Osteocyte (in vitro differentiated cells): ENCODE results near the gene BLVRB. TPM values are rescaled to one million over a fixed set of nuclear protein-coding genes. Genes with fewer than 3 reads are reported as not detected.

Experiments used
- DNase-seq: peaks from one replicate; pipeline ENCODE4 v3.0.0; 2021; ENCODE audit warnings: mixed read lengths; ENCODE audit not compliant: unreplicated experiment; ENCODE audit errors: extremely low spot score
- H3K27ac Mint-ChIP-seq: one replicate; pipeline ENCODE4 v1.8.0; 2021; ENCODE audit warnings: mild to moderate bottlenecking, mixed read lengths; ENCODE audit not compliant: unreplicated experiment
- H3K27me3 Mint-ChIP-seq: one replicate; pipeline ENCODE4 v1.8.0; 2021; ENCODE audit warnings: mixed read lengths; ENCODE audit not compliant: unreplicated experiment
- H3K36me3 Mint-ChIP-seq: one replicate; pipeline ENCODE4 v1.8.0; 2021; ENCODE audit warnings: mixed read lengths; ENCODE audit not compliant: unreplicated experiment
- H3K4me1 Mint-ChIP-seq: one replicate; pipeline ENCODE4 v1.8.0; 2021; ENCODE audit warnings: mixed read lengths; ENCODE audit not compliant: unreplicated experiment
- H3K4me3 Mint-ChIP-seq: one replicate; pipeline ENCODE4 v1.8.0; 2021; ENCODE audit warnings: mild to moderate bottlenecking, moderate library complexity, mixed read lengths; ENCODE audit not compliant: unreplicated experiment
- H3K9me3 Mint-ChIP-seq: one replicate; pipeline ENCODE4 v1.8.0; 2021; ENCODE audit warnings: mixed read lengths; ENCODE audit not compliant: unreplicated experiment
- CTCF ChIP-seq: fragments of 200-600 bp; sonication (generic); IDR thresholded peaks from 2 replicates; pipeline ENCODE4 v1.5.0; 2021; ENCODE audit warnings: antibody characterized with exemption, mild to moderate bottlenecking, moderate library complexity
- total RNA-seq: library from RNA; stranded (reverse); gene quantifications from 2 replicates; pipeline ENCODE4 v1.2.1, GENCODE V29; 2021

The BLVRB gene
- total RNA-seq, 1 donor from 2014 or later: 45.6 TPM

GRCh38 chr19:40414542-40415535, 50.7 kb downstream of the BLVRB start:
- TF ChIP-seq CTCF: no peak
- H3K27ac Mint-ChIP-seq: peak overlapping the region; percentile 79

GRCh38 chr19:40413291-40413845, 52.2 kb downstream of the BLVRB start, which contains the start of gene PRX:
Gene PRX, minus strand, starts transcription at chr19:40413378. Its CDS starts 5,446 bp downstream, at chr19:40407932.
- Mint-ChIP-seq H3K9me3 (no peaks in the 10 kb centered on the region), H3K4me1 (peaks cover 35% of the 10 kb centered on the region), H3K27ac (no peak within 1 kb of the TSS), H3K4me3 (no peak within 1 kb of the TSS), H3K36me3 (no peaks in the 10 kb centered on the region), H3K27me3 (no peaks in the 10 kb centered on the region)
- TF ChIP-seq CTCF: no peak
- DNase-seq: no peak

More at GRCh38 chr19:40414542-40415535, 50.7 kb downstream of the BLVRB start:
- DNase-seq: no peak
- no peaks in the 10 kb centered on the region for H3K36me3 Mint-ChIP-seq
- H3K9me3 Mint-ChIP-seq: no peaks in the 10 kb centered on the region
- H3K4me3 Mint-ChIP-seq: no peak overlapping the region
- no peaks in the 10 kb centered on the region for H3K27me3 Mint-ChIP-seq
- H3K4me1 Mint-ChIP-seq: peaks cover 39% of the 10 kb centered on the region

GRCh38 chr19:40412866-40413265, 52.7 kb downstream of the BLVRB start:
- H3K36me3 Mint-ChIP-seq: no peaks in the 10 kb centered on the region
- TF ChIP-seq CTCF: no peak
- H3K4me1 Mint-ChIP-seq: peaks cover 35% of the 10 kb centered on the region
- no peak overlapping the region for H3K4me3 Mint-ChIP-seq
- no peak for DNase-seq
- H3K27me3 Mint-ChIP-seq: no peaks in the 10 kb centered on the region
- H3K9me3 Mint-ChIP-seq: no peaks in the 10 kb centered on the region
- H3K27ac Mint-ChIP-seq: no peak overlapping the region

- no peaks in the 10 kb centered on the region for H3K36me3 Mint-ChIP-seq
- H3K27ac Mint-ChIP-seq: peak overlapping the region; percentile 23
- H3K4me1 Mint-ChIP-seq: peaks cover 30% of the 10 kb centered on the region
- DNase-seq: no peak
- H3K27me3 Mint-ChIP-seq: no peaks in the 10 kb centered on the region
- no peak overlapping the region for H3K4me3 Mint-ChIP-seq
- no peak for TF ChIP-seq CTCF
- H3K9me3 Mint-ChIP-seq: no peaks in the 10 kb centered on the region
Measured at GRCh38 chr19:40411958-40412499, 53.5 kb downstream of the BLVRB start.
